NCI-H1048 (cell line): ENCODE data around the gene B9D1.

Experiments used
- DNase-seq: peaks from one replicate; lab custom pipeline; 2025; lab: John Stamatoyannopoulos, UW

Gene B9D1

GRCh38 chr17:19376811-19377210 is 14.3 kb upstream of the B9D1 start:
- no peak for DNase-seq

GRCh38 chr17:19375732-19376131 is 13.2 kb upstream of the B9D1 start:
- DNase-seq: no peak

GRCh38 chr17:19374136-19374535 is 11.6 kb upstream of the B9D1 start:
- DNase-seq: no peak

GRCh38 chr17:19372866-19373504 is 10.5 kb upstream of the B9D1 start:
- no peak for DNase-seq

GRCh38 chr17:19372439-19372838 is 9.9 kb upstream of the B9D1 start:
- no peak for DNase-seq

- DNase-seq: no peak
These were observed 9.5 kb upstream of the B9D1 start for GRCh38 chr17:19372011-19372370.

- DNase-seq: no peak
These were observed 8.9 kb upstream of the B9D1 start for GRCh38 chr17:19371259-19372010.

GRCh38 chr17:19370493-19370960 is 8.0 kb upstream of the B9D1 start:
- no peak for DNase-seq

- DNase-seq: no peak
These were observed 7.4 kb upstream of the B9D1 start for GRCh38 chr17:19369846-19370492.

- no peak for DNase-seq
These were observed 6.7 kb upstream of the B9D1 start for GRCh38 chr17:19369107-19369778.

- no peak for DNase-seq
These were observed 5.7 kb upstream of the B9D1 start for GRCh38 chr17:19368229-19368628.

- no peak for DNase-seq
These were observed 4.1 kb upstream of the B9D1 start for GRCh38 chr17:19366637-19366972.

- no peak for DNase-seq
These were observed 3.5 kb upstream of the B9D1 start for GRCh38 chr17:19365833-19366636.

GRCh38 chr17:19365499-19365817 is 2.9 kb upstream of the B9D1 start:
- no peak for DNase-seq

- DNase-seq: no peak
These were observed 2.4 kb upstream of the B9D1 start for GRCh38 chr17:19364699-19365498.

GRCh38 chr17:19363460-19364035 is 1.0 kb upstream of the B9D1 start:
- DNase-seq: no peak

- no peak for DNase-seq
These were observed 553 bp upstream of the B9D1 start for GRCh38 chr17:19363114-19363438.

GRCh38 chr17:19361944-19362276 is 613 bp downstream of the B9D1 start:
- DNase-seq: no peak

GRCh38 chr17:19361326-19361725 is 1.2 kb downstream of the B9D1 start:
- no peak for DNase-seq

- DNase-seq: no peak
These were observed 1.8 kb downstream of the B9D1 start for GRCh38 chr17:19360772-19361171.

- DNase-seq: no peak
These were observed 2.7 kb downstream of the B9D1 start for GRCh38 chr17:19359856-19360255.
